IPS-15b (cell line): ENCODE results near the gene VAMP7.
A peak's percentile ranks its signal among the peaks of the same experiment; 100 is the strongest.
"Not testable (repeated sequence)": the region's sequence is repeated elsewhere in the genome, so short reads cannot be mapped to it uniquely, and the experiment has no call there.

Source experiments
- H3K27me3 ChIP-seq: one replicate; pipeline ENCODE4 v1.6.1; 2013; ENCODE audit warnings: low read length; ENCODE audit not compliant: control insufficient read depth, insufficient read depth
- H3K36me3 ChIP-seq: one replicate; pipeline ENCODE4 v1.6.1; 2013; ENCODE audit warnings: low read length; ENCODE audit not compliant: control insufficient read depth, insufficient read depth
- H3K4me1 ChIP-seq: one replicate; pipeline ENCODE4 v1.6.1; 2013; ENCODE audit warnings: mild to moderate bottlenecking, low read length; ENCODE audit not compliant: control insufficient read depth, insufficient read depth
- H3K4me3 ChIP-seq: one replicate; pipeline ENCODE4 v1.5.1; 2013; ENCODE audit warnings: low read depth, low read length
- H3K9ac ChIP-seq: one replicate; pipeline ENCODE4 v1.6.1; 2013; ENCODE audit warnings: low read depth, mild to moderate bottlenecking, low read length
- H3K9me3 ChIP-seq: one replicate; pipeline ENCODE4 v1.6.1; 2013; ENCODE audit warnings: mild to moderate bottlenecking, low read length; ENCODE audit not compliant: control insufficient read depth, insufficient read depth

The VAMP7 gene

GRCh38 chrX:155877288-155877687, 3.9 kb upstream of the VAMP7 start:
- H3K9me3 ChIP-seq: no peaks in the 10 kb centered on the region
- H3K4me3 ChIP-seq: no peak overlapping the region
- H3K27me3 ChIP-seq: no peaks in the 10 kb centered on the region
- H3K36me3 ChIP-seq: no peaks in the 10 kb centered on the region
- H3K4me1 ChIP-seq: no peaks in the 10 kb centered on the region
- H3K9ac ChIP-seq: no peak overlapping the region

- no peaks in the 10 kb centered on the region for H3K27me3 ChIP-seq
- no peaks in the 10 kb centered on the region for H3K9me3 ChIP-seq
- H3K4me3 ChIP-seq: peak overlapping the region; percentile 88
- no peaks in the 10 kb centered on the region for H3K36me3 ChIP-seq
- H3K4me1 ChIP-seq: no peaks in the 10 kb centered on the region
- no peak overlapping the region for H3K9ac ChIP-seq
These were observed 473 bp upstream of the VAMP7 start for GRCh38 chrX:155880586-155881157.

- no peak overlapping the region for H3K4me3 ChIP-seq
- H3K36me3 ChIP-seq: peaks cover 3% of the 10 kb centered on the region
- no peak overlapping the region for H3K9ac ChIP-seq
- H3K27me3 ChIP-seq: no peaks in the 10 kb centered on the region
- no peaks in the 10 kb centered on the region for H3K4me1 ChIP-seq
- H3K9me3 ChIP-seq: peaks cover 2% of the 10 kb centered on the region
These were observed 5.3 kb downstream of the VAMP7 start for GRCh38 chrX:155886409-155886808.

GRCh38 chrX:155888139-155888538, 7.0 kb downstream of the VAMP7 start:
- Histone ChIP-seq H3K4me1 (no peaks in the 10 kb centered on the region), H3K36me3 (peaks cover 3% of the 10 kb centered on the region), H3K9me3 (peaks cover 2% of the 10 kb centered on the region), H3K9ac (no peak overlapping the region), H3K4me3 (no peak overlapping the region), H3K27me3 (no peaks in the 10 kb centered on the region)

- no peaks in the 10 kb centered on the region for H3K27me3 ChIP-seq
- no peak overlapping the region for H3K9ac ChIP-seq
- peaks cover 2% of the 10 kb centered on the region for H3K9me3 ChIP-seq
- H3K4me1 ChIP-seq: no peaks in the 10 kb centered on the region
- H3K36me3 ChIP-seq: peaks cover 3% of the 10 kb centered on the region
- no peak overlapping the region for H3K4me3 ChIP-seq
These were observed 8.2 kb downstream of the VAMP7 start for GRCh38 chrX:155889328-155889727.

- Histone ChIP-seq H3K9me3 (peaks cover 2% of the 10 kb centered on the region), H3K27me3 (no peaks in the 10 kb centered on the region), H3K4me1 (no peaks in the 10 kb centered on the region), H3K9ac (no peak overlapping the region), H3K36me3 (peaks cover 3% of the 10 kb centered on the region), H3K4me3 (no peak overlapping the region)
These were observed 10.5 kb downstream of the VAMP7 start for GRCh38 chrX:155891446-155892210.

GRCh38 chrX:155893521-155893920, 12.4 kb downstream of the VAMP7 start:
- H3K4me1 ChIP-seq: no peaks in the 10 kb centered on the region
- H3K9me3 ChIP-seq: peaks cover 2% of the 10 kb centered on the region
- peaks cover 6% of the 10 kb centered on the region for H3K36me3 ChIP-seq
- H3K9ac ChIP-seq: no peak overlapping the region
- H3K27me3 ChIP-seq: no peaks in the 10 kb centered on the region
- H3K4me3 ChIP-seq: no peak overlapping the region

GRCh38 chrX:155896512-155896911, 15.4 kb downstream of the VAMP7 start:
- peaks cover 3% of the 10 kb centered on the region for H3K36me3 ChIP-seq
- no peak overlapping the region for H3K9ac ChIP-seq
- no peaks in the 10 kb centered on the region for H3K9me3 ChIP-seq
- H3K27me3 ChIP-seq: no peaks in the 10 kb centered on the region
- H3K4me1 ChIP-seq: no peaks in the 10 kb centered on the region
- no peak overlapping the region for H3K4me3 ChIP-seq

- Histone ChIP-seq H3K9ac (no peak overlapping the region), H3K9me3 (no peaks in the 10 kb centered on the region), H3K4me3 (no peak overlapping the region), H3K36me3 (peaks cover 3% of the 10 kb centered on the region), H3K27me3 (no peaks in the 10 kb centered on the region), H3K4me1 (no peaks in the 10 kb centered on the region)
These were observed 18.2 kb downstream of the VAMP7 start for GRCh38 chrX:155899366-155899765.

- Histone ChIP-seq H3K9me3 (no peaks in the 10 kb centered on the region), H3K4me3 (no peak overlapping the region), H3K4me1 (no peaks in the 10 kb centered on the region), H3K9ac (no peak overlapping the region), H3K27me3 (no peaks in the 10 kb centered on the region), H3K36me3 (peaks cover 3% of the 10 kb centered on the region)
These were observed 19.6 kb downstream of the VAMP7 start for GRCh38 chrX:155900765-155901164.

- not testable (repeated sequence) for H3K27me3 ChIP-seq, H3K4me3 ChIP-seq, H3K9me3 ChIP-seq, H3K4me1 ChIP-seq, H3K36me3 ChIP-seq, H3K9ac ChIP-seq
These were observed 26.5 kb downstream of the VAMP7 start for GRCh38 chrX:155907661-155908060.

GRCh38 chrX:155923200-155923599, 42.1 kb downstream of the VAMP7 start:
- Histone ChIP-seq H3K4me1 (no peaks in the 10 kb centered on the region), H3K36me3 (no peaks in the 10 kb centered on the region), H3K27me3 (no peaks in the 10 kb centered on the region), H3K9me3 (no peaks in the 10 kb centered on the region), H3K9ac (no peak overlapping the region), H3K4me3 (no peak overlapping the region)
